Liver (tissue), 9 donors: ENCODE data around the gene PRRT3. TPM values are rescaled to one million over a fixed set of nuclear protein-coding genes. Genes with fewer than 3 reads are reported as not detected.

Experiments used
- DNase-seq: peaks from one replicate; pipeline ENCODE4 v3.0.0-alpha.2; 2017; ENCODE audit warnings: low spot score
- H3K27ac ChIP-seq, 2 donors: one replicate each; pipeline ENCODE4 v1.7.0; 2013; ENCODE audit warnings: inconsistent platforms in 2 of 2, low read length in 2 of 2, control low read depth in 1 of 2, low read depth in 1 of 2, mild to moderate bottlenecking in 1 of 2
- H3K27me3 ChIP-seq, 4 donors: one replicate each; pipeline versions ENCODE4 v1.6.1 to v1.7.0; 2013; ENCODE audit warnings: low read length in 3 of 4, inconsistent platforms in 1 of 4, mild to moderate bottlenecking in 1 of 4, moderate library complexity in 1 of 4; ENCODE audit not compliant: control insufficient read depth in 4 of 4, insufficient read depth in 4 of 4
- H3K36me3 ChIP-seq, 4 donors: one replicate each; pipeline versions ENCODE4 v1.6.1 to v1.7.0; 2013; ENCODE audit warnings: low read length in 3 of 4, mild to moderate bottlenecking in 3 of 4, low read depth in 1 of 4, moderate library complexity in 1 of 4; ENCODE audit not compliant: control insufficient read depth in 4 of 4, insufficient read depth in 3 of 4
- H3K4me1 ChIP-seq, 4 donors: one replicate each; pipeline versions ENCODE4 v1.6.1 to v1.7.0; 2013; ENCODE audit warnings: low read length in 3 of 4, mild to moderate bottlenecking in 3 of 4, moderate library complexity in 1 of 4; ENCODE audit not compliant: control insufficient read depth in 4 of 4, insufficient read depth in 4 of 4
- H3K4me3 ChIP-seq, 3 donors: one replicate each; pipeline versions ENCODE4 v1.6.1 to v1.7.0; 2013; ENCODE audit warnings: low read length in 3 of 3, control low read depth in 1 of 3, low read depth in 1 of 3, mild to moderate bottlenecking in 1 of 3
- H3K9ac ChIP-seq, 2 donors: one replicate each; pipeline ENCODE4 v1.7.0; 2013; ENCODE audit warnings: low read length in 2 of 2, mild to moderate bottlenecking in 2 of 2, moderate library complexity in 2 of 2, control low read depth in 1 of 2, low read depth in 1 of 2
- H3K9me3 ChIP-seq, 4 donors: one replicate each; pipeline versions ENCODE4 v1.6.1 to v1.7.0; 2013; ENCODE audit warnings: low read length in 3 of 4; ENCODE audit not compliant: control insufficient read depth in 4 of 4
- ATF3 ChIP-seq: IDR thresholded peaks from 2 replicates; pipeline ENCODE4 v1.6.1; 2016; ENCODE audit warnings: antibody characterized with exemption
- CTCF ChIP-seq: fragments of 150-350 bp; IDR thresholded peaks from 2 replicates; pipeline ENCODE4 v1.5.1; 2017; ENCODE audit warnings: improper control_type of control experiment, low read depth, low read length; ENCODE audit not compliant: missing input control
- EGR1 ChIP-seq, 2 donors: IDR thresholded peaks; 2 replicates each; pipeline ENCODE4 v1.6.1; 2016 to 2018; ENCODE audit warnings: antibody characterized with exemption in 2 of 2, low read depth in 2 of 2
- FOXA1 ChIP-seq: IDR thresholded peaks from 2 replicates; pipeline ENCODE4 v1.6.1; 2016; ENCODE audit warnings: antibody characterized with exemption
- GABPA ChIP-seq, 2 donors: IDR thresholded peaks in 1 of 2; conservative IDR thresholded peaks in 1 of 2; 2 replicates each; pipeline ENCODE4 v1.6.1; 2016; ENCODE audit warnings: antibody characterized with exemption in 2 of 2, mild to moderate bottlenecking in 1 of 2, moderate library complexity in 1 of 2
- HNF4A ChIP-seq, 2 donors: conservative IDR thresholded peaks; 2 replicates each; pipeline ENCODE4 v1.6.1; 2016; ENCODE audit warnings: antibody characterized with exemption in 2 of 2, mild to moderate bottlenecking in 2 of 2
- HNF4G ChIP-seq: IDR thresholded peaks from 2 replicates; pipeline ENCODE4 v1.6.1; 2016; ENCODE audit warnings: antibody characterized with exemption
- JUND ChIP-seq, 2 donors: IDR thresholded peaks; 2 replicates each; pipeline ENCODE4 v1.6.1; 2016; ENCODE audit warnings: antibody characterized with exemption in 2 of 2
- MAX ChIP-seq: IDR thresholded peaks from 2 replicates; pipeline ENCODE4 v1.6.1; 2016; ENCODE audit warnings: antibody characterized with exemption
- NR2F2 ChIP-seq: IDR thresholded peaks from 2 replicates; pipeline ENCODE4 v1.6.1; 2016; ENCODE audit warnings: antibody characterized with exemption
- RAD21 ChIP-seq, 2 donors: IDR thresholded peaks; 2 replicates each; pipeline ENCODE4 v1.6.1; 2016; ENCODE audit warnings: antibody characterized with exemption in 2 of 2, mild to moderate bottlenecking in 2 of 2
- REST ChIP-seq: IDR thresholded peaks from 2 replicates; pipeline ENCODE4 v1.6.1; 2016; ENCODE audit warnings: antibody characterized with exemption, mild to moderate bottlenecking
- RXRA ChIP-seq, 2 donors: IDR thresholded peaks; 2 replicates each; pipeline ENCODE4 v1.6.1; 2017 to 2018; ENCODE audit warnings: antibody characterized with exemption in 2 of 2, mild to moderate bottlenecking in 1 of 2
- SP1 ChIP-seq: IDR thresholded peaks from 2 replicates; pipeline ENCODE4 v1.6.1; 2018; ENCODE audit warnings: antibody characterized with exemption, mild to moderate bottlenecking
- TAF1 ChIP-seq: conservative IDR thresholded peaks from 2 replicates; pipeline ENCODE4 v1.6.1; 2016; ENCODE audit warnings: antibody characterized with exemption, mild to moderate bottlenecking
- YY1 ChIP-seq: IDR thresholded peaks from 2 replicates; pipeline ENCODE4 v1.6.1; 2016; ENCODE audit warnings: antibody characterized with exemption, mild to moderate bottlenecking
- ZBTB33 ChIP-seq: IDR thresholded peaks from 2 replicates; pipeline ENCODE4 v1.6.1; 2016; ENCODE audit warnings: antibody characterized with exemption
- WGBS: extraction: QIAGEN DNeasy Blood & Tissue Kit; methylation state at CpG from one replicate; pipeline ENCODE4 v1.1.7; 2013; 5-methylcytosine and 5-hydroxymethylcytosine counted together
- polyA plus RNA-seq, 2 donors: library from polyadenylated mRNA; stranded (reverse) in 1 of 2; unstranded in 1 of 2; fragments of 200-250 nt in 1 of 2; fragments of >200 nt in 1 of 2; fragmentation: Nextera tagmentation in 1 of 2; extraction: Ambion mirVana in 1 of 2; gene quantifications; one replicate each; pipeline versions ENCODE4 v1.2.1 to v1.2.3, GENCODE V29; 2013 to 2015
- total RNA-seq, 2 donors: library from RNA; depleted of rRNA; stranded (reverse); fragments of >200 nt; gene quantifications; one replicate each; pipeline ENCODE4 v1.2.3, GENCODE V29; 2014
- donor health status: healthy.
- donor health status: healthy.
- donor health status: healthy.
- donor health status: healthy.
- donor health status: healthy.

The PRRT3 gene
- total and polyA plus RNA-seq, 4 donors, result 0.14 to 0.79 (median 0.24) TPM

GRCh38 chr3:9955611-9956352, 3.6 kb upstream of the PRRT3 start:
- DNase-seq, result no peak
- Histone ChIP-seq H3K4me3 (no peak overlapping the region), H3K4me1 (peaks cover 8 to 22% (median 15%) of the 10 kb centered on the region in 4 donors), H3K9ac (no peak overlapping the region), H3K27me3 (peaks cover 0 to 3% (median 0%) of the 10 kb centered on the region in 4 donors), H3K36me3 (no peaks in the 10 kb centered on the region), H3K9me3 (no peaks in the 10 kb centered on the region), H3K27ac (no peak overlapping the region)
- 82% methylated on average over 5 of the region's 5 CpGs for WGBS
- TF ChIP-seq HNF4A (conservative IDR thresholded peaks at IDR 0.05), result peak; percentile 41 to 47
- TF ChIP-seq MAX, result peak; percentile 15
- no peak for TF ChIP-seq CTCF
- TF ChIP-seq ZBTB33, result no peak
- no peak for TF ChIP-seq FOXA1
- TF ChIP-seq RXRA (IDR thresholded peaks at IDR 0.05), result peak; percentile 57 to 71
- no peak for TF ChIP-seq NR2F2
- no peak for TF ChIP-seq HNF4G
- TF ChIP-seq GABPA (IDR thresholded peaks at IDR 0.05 in 1 of 2, conservative IDR thresholded peaks at IDR 0.05 in 1 of 2), result no peak
- no peak for TF ChIP-seq REST
- TF ChIP-seq ATF3, result peak; percentile 24
- TF ChIP-seq RAD21 (IDR thresholded peaks at IDR 0.05), result peak in 1 of 2 donors; percentile 12

- Histone ChIP-seq H3K9ac (no peak overlapping the region), H3K36me3 (no peaks in the 10 kb centered on the region), H3K4me3 (no peak overlapping the region), H3K9me3 (no peaks in the 10 kb centered on the region), H3K4me1 (peaks cover 8 to 22% (median 15%) of the 10 kb centered on the region in 4 donors), H3K27ac (no peak overlapping the region), H3K27me3 (peaks cover 0 to 3% (median 0%) of the 10 kb centered on the region in 4 donors)
- WGBS, result 50% methylated on average over 12 of the region's 12 CpGs
- no peak for DNase-seq
- TF ChIP-seq JUND (IDR thresholded peaks at IDR 0.05) (no peak), EGR1 (IDR thresholded peaks at IDR 0.05; ENCODE audit: low read depth in 2 of 2) (no peak), REST (no peak), SP1 (no peak), RXRA (IDR thresholded peaks at IDR 0.05) (no peak), YY1 (no peak), MAX (no peak), NR2F2 (no peak), ZBTB33 (no peak), TAF1 (no peak)
These were observed 2.9 kb upstream of the PRRT3 start for GRCh38 chr3:9955067-9955502.
